ENCODE results near the gene ELP1.
A peak's percentile ranks its signal among the peaks of the same experiment; 100 is the strongest.
"Not testable (repeated sequence)": the region's sequence is repeated elsewhere in the genome, so short reads cannot be mapped to it uniquely, and the experiment has no call there.

Gene ELP1

GRCh38 chr9:108845507-108845906, 88.4 kb downstream of the ELP1 start:
- DNase-seq (ENCODE audit: low read depth) = no peak
- no peak overlapping the region for H3K4me3 ChIP-seq (ENCODE audit: low read length)
- TF ChIP-seq CTCF (IDR thresholded peaks at IDR 0.05; ENCODE audit: insufficient read depth, low read depth, low read length, missing control alignments) = no peak

GRCh38 chr9:108844856-108845255, 89.1 kb downstream of the ELP1 start:
- peak; percentile 61 for DNase-seq (ENCODE audit: low read depth)
- no peak for TF ChIP-seq CTCF (IDR thresholded peaks at IDR 0.05; ENCODE audit: insufficient read depth, low read depth, low read length, missing control alignments)
- no peak overlapping the region for H3K4me3 ChIP-seq (ENCODE audit: low read length)

- no peak for DNase-seq (ENCODE audit: low read depth)
- H3K4me3 ChIP-seq (ENCODE audit: low read length) = no peak overlapping the region
- no peak for TF ChIP-seq CTCF (IDR thresholded peaks at IDR 0.05; ENCODE audit: insufficient read depth, low read depth, low read length, missing control alignments)
Observed at GRCh38 chr9:108844391-108844790, 89.5 kb downstream of the ELP1 start.

- no peak for DNase-seq (ENCODE audit: low read depth)
- no peak overlapping the region for H3K4me3 ChIP-seq (ENCODE audit: low read length)
Observed at GRCh38 chr9:108842610-108843295, 91.2 kb downstream of the ELP1 start.

GRCh38 chr9:108839561-108839960, 94.4 kb downstream of the ELP1 start:
- DNase-seq (ENCODE audit: low read depth); H3K4me3 ChIP-seq (ENCODE audit: low read length): not testable (repeated sequence)

More at GRCh38 chr9:108842610-108843295, 91.2 kb downstream of the ELP1 start:
- no peak for TF ChIP-seq CTCF (IDR thresholded peaks at IDR 0.05; ENCODE audit: insufficient read depth, low read depth, low read length, missing control alignments)

- TF ChIP-seq CTCF (IDR thresholded peaks at IDR 0.05; ENCODE audit: insufficient read depth, low read depth, low read length, missing control alignments) = no peak
- DNase-seq (ENCODE audit: low read depth) = peak; percentile 95
- no peak overlapping the region for H3K4me3 ChIP-seq (ENCODE audit: low read length)
Observed at GRCh38 chr9:108838017-108838416, 95.9 kb downstream of the ELP1 start.

GRCh38 chr9:108837530-108837929, 96.4 kb downstream of the ELP1 start:
- DNase-seq (ENCODE audit: low read depth) = peak; percentile 91
- no peak for TF ChIP-seq CTCF (IDR thresholded peaks at IDR 0.05; ENCODE audit: insufficient read depth, low read depth, low read length, missing control alignments)
- no peak overlapping the region for H3K4me3 ChIP-seq (ENCODE audit: low read length)

All from epithelial cell of esophagus (primary cell).